Effector CD4-positive, alpha-beta T cell (primary cell): ENCODE data around the gene NPAS2.

Source experiments
- DNase-seq: peaks from one replicate; pipeline ENCODE4 v3.0.0-alpha.2; 2020

NPAS2 gene

GRCh38 chr2:100948942-100949811 is 129.2 kb downstream of the NPAS2 start:
- no peak for DNase-seq

- no peak for DNase-seq
Observed at GRCh38 chr2:100952512-100952911, 132.6 kb downstream of the NPAS2 start.

- no peak for DNase-seq
Observed at GRCh38 chr2:100953406-100954043, 133.6 kb downstream of the NPAS2 start.

- no peak for DNase-seq
Observed at GRCh38 chr2:100954044-100954420, 134.1 kb downstream of the NPAS2 start.

GRCh38 chr2:100955226-100955625 is 135.3 kb downstream of the NPAS2 start:
- DNase-seq, result no peak

GRCh38 chr2:100956081-100956480 is 136.1 kb downstream of the NPAS2 start:
- DNase-seq, result no peak

- DNase-seq, result no peak
Observed at GRCh38 chr2:100957996-100958653, 138.2 kb downstream of the NPAS2 start.

- no peak for DNase-seq
Observed at GRCh38 chr2:100959225-100959880, 139.4 kb downstream of the NPAS2 start.

GRCh38 chr2:100960688-100961087 is 140.7 kb downstream of the NPAS2 start:
- no peak for DNase-seq

GRCh38 chr2:100962366-100963025 is 142.6 kb downstream of the NPAS2 start:
- DNase-seq, result no peak

- no peak for DNase-seq
Observed at GRCh38 chr2:100963026-100963375, 143.1 kb downstream of the NPAS2 start.

- DNase-seq, result no peak
Observed at GRCh38 chr2:100964222-100964621, 144.3 kb downstream of the NPAS2 start.

- DNase-seq, result no peak
Observed at GRCh38 chr2:100964681-100965169, 144.8 kb downstream of the NPAS2 start.

- no peak for DNase-seq
Observed at GRCh38 chr2:100965596-100965995, 145.7 kb downstream of the NPAS2 start.

- no peak for DNase-seq
Observed at GRCh38 chr2:100967716-100968115, 147.8 kb downstream of the NPAS2 start.

GRCh38 chr2:100968146-100969145 is 148.5 kb downstream of the NPAS2 start:
- no peak for DNase-seq

GRCh38 chr2:100969998-100970397 is 150.1 kb downstream of the NPAS2 start:
- DNase-seq, result no peak

- DNase-seq, result no peak
Observed at GRCh38 chr2:100971221-100971620, 151.3 kb downstream of the NPAS2 start.

GRCh38 chr2:100972452-100972851 is 152.5 kb downstream of the NPAS2 start:
- no peak for DNase-seq

- no peak for DNase-seq
Observed at GRCh38 chr2:100974712-100975520, 155.0 kb downstream of the NPAS2 start.

- DNase-seq, result no peak
Observed at GRCh38 chr2:100975521-100975785, 155.5 kb downstream of the NPAS2 start.
